Occipital lobe (tissue), 2 donors: ENCODE data around the gene PROX2. TPM values are rescaled to one million over a fixed set of nuclear protein-coding genes. Genes with fewer than 3 reads are reported as not detected.

Experiments used
- DNase-seq: peaks from one replicate; lab custom pipeline; 2025; lab: John Stamatoyannopoulos, UW
- total RNA-seq: library from RNA; depleted of rRNA; stranded (reverse); fragments of >200 nt; gene quantifications from one replicate; pipeline ENCODE4 v1.2.3, GENCODE V29; 2014

Gene PROX2
- total RNA-seq, 1 donor from 2014 or later, result not detected

DNA sequence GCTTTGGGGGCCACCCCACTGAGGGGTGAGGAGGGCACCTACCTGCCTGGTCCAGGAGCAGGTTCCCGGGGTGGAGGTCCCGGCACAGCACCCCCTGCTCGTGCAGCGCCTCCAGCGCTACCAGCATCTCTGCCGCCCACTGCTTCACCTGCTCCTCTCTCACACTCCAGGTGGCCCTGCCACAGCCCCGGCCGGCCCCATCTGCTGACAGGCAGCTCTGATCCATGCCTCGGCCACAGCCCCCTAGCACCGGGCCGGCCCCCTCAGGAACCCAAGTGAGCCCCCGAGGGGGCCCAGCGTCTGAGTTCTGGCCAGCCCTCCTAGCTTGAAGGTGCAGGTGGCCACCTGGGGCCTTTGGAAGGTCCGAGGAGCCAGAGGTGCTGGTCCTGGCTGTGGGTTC is 33.6 kb upstream of the PROX2 start:
- no peak for DNase-seq

DNA sequence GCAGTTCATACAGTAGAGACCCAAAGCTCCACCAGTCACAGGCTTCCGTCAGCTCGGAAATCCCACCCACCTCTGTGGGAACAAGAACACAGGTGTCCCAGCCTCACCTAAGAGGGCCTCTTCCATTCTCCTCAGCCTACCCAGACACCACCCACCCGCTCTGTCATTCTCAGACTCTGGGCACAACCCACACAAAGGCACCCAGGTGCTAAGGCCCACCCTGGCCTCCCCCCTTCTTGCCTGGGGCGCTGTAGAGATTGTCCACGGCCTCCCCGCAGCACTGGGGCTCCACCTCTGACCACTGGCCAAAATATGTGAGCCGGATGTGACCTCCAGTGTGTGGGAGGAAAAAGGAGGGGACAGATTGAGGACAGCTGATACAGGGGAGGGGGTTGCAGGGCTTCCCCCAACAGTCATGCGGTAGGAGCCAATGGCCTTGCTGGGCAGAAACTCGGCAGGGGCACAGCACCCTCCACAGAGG is 33.0 kb upstream of the PROX2 start:
- DNase-seq, result no peak

DNA sequence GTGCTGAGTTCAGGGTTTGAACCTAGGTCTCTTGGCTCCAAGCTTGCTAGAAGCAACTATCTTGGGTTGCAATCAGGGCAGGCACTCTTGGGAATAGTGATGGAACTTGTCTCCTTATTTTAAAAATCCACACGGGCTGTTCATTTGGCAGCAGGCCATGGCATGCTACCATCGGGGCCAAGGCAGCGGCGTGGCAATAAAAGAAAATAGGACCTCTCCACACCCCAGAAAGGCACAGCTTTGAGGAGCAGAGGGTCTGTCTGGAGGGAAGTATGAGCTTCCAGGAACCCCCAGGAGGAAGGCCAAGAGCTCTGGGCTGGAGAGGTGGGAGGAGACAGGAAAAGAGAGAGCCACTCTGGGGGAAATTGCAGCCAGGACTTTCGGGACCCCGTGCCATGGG is 31.8 kb upstream of the PROX2 start:
- DNase-seq, result no peak

DNA sequence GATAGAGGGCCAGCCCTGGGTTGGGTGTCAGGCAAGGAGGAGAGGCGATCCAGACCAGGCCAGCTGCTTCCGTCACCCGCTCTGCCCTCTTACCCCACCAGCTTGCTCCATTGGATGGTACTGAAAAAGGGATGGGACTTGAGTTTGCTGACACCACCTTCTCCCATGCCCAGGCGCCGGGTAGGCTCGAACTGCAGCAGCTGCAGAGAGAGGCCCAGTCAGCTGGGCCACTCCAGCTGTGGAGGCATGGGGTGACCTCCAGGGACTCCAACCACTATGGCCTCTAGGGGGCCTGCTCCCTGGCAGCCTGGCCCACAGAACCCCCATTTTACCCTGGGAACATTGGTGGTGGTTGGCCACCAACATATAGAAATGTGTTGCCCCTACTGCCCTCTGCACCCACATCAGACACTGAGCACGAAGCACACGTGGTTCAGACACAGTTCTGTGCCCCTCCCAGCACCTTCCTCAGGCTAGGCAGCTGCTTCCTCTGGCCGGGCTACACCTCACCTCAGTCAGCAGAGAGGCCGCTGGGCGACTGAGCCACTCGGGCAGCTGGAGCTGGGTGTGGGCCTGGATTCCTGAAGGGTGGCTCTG is 31.1 kb upstream of the PROX2 start:
- DNase-seq, result no peak

DNA sequence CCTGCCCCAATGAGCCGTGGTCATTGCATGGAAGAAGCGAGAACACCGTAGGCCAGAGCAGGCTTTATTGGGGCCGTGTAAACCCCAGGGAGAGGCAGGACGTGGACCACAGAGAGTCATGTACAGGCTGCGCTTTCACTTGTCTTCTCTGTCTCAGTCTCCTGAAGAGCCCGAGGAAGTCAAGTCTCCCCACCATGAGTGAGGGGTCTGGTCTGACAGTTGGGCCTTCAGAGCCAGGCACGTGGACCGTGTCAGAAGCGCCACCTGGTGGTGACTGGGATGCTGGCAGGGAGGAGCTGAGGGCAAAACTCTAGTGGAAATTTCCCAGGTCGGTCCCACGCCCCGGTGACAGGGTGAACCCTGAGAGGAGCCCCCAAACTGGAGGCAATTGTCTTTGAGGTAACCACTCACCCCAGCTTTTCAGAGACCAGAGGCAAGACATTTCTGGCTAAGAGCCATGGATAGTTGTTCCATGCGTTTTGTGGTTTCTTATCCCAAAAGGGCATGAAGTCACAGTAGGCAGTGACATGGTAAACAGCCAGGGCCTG is 29.7 kb upstream of the PROX2 start:
- peak; percentile 12 for DNase-seq

DNA sequence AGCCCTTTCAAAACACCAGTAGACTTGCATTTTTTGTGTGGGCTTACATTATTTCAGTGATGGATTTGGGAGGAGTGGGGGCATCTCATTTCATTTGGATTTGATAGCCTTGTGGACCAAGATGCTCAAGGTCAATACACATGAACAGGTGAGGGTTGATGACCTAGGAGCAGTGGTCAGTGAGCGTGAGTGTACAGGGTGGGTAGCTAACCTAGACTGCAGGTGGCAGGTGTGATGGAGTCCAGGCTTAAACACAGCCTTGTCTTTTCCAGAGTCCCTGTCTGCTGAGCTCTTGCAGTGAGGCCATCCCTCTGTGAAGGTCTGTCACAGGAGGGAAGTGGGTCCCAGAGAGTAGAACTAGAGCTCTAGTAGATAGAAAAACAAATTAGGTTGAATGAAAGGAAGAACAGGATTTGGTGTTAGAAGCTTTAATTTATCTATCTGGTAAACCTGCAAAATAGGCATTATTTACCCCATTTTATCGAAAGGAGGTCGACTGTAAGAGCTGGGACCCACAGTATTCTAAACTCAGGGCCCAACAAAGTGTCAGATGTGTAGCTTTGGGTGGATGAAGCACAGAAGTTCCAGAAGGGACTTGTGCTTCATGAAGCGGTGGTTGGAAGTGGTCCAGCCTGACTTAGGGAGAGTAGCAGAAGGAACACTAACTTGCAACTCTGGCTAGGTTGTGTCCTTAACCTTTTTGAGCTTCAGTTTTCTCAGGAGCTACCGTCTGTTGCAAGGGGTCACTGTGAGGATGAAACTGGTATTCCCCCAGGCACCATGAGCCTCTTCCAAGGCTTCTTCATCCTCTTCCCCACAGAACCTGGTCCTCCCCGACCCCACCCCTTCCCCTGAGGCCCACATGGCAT is 28.9 kb upstream of the PROX2 start:
- DNase-seq, result no peak

DNA sequence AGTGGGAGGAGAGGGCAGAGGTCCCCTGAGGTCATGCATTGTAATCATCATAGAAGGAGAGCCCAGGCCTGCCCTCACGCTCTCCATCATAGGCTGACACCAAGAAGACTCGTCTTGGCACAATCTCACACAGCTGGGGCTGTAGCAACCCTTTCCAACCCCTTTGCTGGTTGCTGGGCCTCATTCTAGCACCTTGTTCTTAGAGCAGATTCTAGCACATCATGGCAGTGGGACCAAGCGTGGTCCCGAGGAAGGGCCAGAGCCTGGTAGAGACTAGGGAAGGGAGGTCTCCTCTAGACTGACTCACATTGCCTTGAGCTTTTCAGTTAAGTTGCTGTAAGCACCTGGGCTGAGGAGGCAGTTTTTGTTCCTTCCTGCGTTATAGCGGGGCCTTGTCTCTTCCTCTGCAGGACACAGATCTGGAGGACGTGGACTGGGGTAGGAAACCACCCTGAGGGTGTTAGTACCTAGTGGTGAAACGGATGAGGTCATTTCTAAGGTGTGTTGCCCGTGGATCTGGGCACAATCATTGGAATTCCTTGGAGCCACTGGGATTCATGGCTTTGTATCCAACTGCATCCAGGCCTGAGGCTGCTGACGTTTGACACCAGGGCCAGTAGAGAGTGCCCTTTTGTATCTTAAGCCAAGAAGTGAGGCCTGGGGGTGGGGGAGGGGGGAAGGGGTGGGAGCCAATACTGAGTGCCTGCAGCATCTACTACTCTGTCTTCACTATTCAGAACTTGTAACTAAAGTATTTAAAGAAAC is 27.2 kb upstream of the PROX2 start:
- DNase-seq, result no peak

DNA sequence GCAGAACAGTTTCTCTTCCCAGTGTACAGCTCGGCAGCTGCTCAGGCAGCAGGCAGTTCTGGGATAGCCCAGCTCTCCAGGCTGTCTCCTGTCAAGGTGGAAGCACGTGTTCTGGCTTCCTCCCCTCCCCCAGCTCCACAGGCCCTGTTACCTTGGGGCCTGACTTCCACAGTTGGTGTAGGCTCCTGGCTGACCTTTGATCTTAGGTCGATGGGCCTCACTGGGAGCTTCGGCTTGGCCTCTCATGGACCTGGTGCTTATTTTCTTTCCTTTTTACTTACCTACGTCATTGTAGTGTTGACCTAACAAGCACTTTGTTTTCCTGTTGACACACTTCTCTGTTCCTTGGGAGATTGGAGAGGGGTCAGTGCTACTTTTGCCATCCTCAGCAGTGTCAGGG is 22.7 kb upstream of the PROX2 start:
- DNase-seq, result no peak

DNA sequence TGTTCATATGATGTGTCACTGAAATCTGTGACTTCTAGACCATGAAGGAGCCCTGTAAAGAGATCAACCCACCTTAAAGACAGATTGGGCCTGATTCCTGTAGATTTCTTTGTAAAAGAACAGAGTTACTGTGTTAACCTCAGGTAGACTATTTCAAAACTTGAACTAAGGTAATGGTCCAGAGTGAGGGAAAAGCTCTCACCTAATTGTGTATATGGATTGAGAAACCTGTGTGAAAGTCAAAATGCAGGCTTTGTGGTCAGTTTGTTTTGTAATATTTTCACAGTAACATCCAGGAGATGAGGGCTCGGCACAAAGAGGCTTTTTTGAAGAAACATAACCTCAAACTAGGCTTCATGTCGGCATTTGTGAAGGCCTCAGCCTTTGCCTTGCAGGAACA is 22.1 kb upstream of the PROX2 start:
- DNase-seq, result no peak

DNA sequence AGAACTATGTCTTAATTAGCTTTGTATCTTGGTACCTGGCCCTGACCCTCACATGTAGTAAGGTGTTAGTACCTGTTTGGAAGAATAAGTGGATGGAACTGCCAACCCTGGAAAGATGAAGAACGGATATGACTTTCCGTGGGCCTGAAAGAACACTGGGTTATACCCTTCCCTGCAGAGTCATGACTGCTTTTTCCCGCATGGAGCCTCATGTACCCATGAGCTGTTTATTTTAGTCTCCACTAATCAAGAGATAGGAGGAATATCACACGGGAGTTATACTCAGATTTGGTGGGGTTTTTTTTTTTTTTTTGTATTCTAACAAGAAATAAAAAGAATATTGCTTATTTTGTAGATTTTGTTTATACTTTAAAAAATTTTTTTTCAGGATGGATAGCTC is 21.7 kb upstream of the PROX2 start:
- DNase-seq, result no peak

DNA sequence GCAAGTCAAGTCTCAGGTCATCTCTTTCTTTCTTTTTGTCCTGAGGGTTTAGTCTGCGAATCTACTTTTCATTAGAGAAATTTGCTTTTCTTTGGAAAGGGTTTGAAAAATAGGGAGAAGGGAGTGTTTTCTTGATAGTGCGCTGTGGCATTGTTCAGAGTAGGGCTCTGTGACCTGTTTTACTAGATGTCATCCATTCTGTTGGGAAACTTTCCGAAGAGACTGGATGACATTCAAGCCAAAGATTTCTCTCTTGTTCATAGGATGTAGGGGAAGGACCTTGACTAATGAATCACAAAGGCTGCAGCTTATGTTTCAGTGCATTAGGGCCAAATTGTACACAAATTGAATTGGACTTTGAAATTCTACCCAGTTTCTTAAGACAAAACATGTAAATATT is 20.5 kb upstream of the PROX2 start:
- DNase-seq, result no peak

DNA sequence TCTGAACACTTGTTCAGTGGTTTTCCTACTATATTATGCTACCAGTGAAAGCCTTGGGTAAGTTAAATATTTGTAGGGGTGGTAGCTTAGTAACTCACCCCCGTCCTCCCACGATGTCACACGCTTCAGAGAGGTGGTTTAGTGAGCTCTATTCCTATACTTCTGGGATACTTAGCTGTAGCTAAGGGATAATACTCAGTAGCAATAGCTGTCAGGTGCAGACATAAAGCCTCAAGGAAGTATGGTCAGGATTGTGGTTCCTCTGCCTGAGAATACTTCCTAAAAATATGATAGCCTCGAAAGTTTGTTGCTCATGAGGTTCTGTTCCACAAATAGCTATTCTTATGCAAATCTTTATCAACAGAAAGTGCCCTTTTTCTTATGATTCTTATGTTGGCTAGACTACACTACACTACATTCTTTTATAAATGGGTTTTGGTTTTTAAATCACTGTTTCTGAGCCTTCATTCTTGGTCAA is 17.7 kb upstream of the PROX2 start:
- DNase-seq, result no peak

DNA sequence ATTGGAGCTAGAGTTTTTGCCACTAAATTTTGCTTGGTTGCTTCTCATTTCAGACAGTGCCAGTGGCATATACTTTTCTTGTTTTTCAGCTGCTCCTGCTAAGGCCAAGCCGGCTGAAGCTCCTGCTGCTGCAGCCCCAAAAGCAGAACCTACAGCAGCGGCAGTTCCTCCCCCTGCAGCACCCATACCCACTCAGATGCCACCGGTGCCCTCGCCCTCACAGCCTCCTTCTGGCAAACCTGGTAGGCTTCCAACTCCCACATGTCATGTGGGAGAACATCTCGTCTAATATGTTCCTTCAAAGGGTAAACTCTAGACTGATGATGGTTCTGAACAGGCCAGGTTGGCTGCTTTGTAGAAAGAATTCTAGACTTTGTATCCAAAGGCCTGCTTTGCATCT is 16.8 kb upstream of the PROX2 start:
- no peak for DNase-seq

DNA sequence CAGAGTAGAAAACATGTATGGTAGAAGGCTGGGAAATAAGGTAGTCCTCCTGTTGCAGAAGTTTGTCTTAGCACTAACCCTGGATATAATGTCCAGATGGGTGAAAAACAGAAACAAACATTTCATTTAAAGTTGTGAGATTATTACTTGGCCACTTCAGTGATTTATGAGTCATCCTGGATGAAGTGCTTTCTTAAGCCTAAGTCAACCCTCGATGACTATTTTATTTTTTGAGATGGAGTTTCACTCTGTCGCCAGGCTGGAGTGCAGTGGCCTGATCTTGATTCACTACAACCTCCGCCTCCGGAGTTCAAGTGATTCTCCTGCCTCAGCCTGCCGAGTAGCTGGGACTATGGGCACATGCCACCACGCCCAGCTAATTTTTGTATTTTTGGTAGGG is 15.9 kb upstream of the PROX2 start:
- no peak for DNase-seq

DNA sequence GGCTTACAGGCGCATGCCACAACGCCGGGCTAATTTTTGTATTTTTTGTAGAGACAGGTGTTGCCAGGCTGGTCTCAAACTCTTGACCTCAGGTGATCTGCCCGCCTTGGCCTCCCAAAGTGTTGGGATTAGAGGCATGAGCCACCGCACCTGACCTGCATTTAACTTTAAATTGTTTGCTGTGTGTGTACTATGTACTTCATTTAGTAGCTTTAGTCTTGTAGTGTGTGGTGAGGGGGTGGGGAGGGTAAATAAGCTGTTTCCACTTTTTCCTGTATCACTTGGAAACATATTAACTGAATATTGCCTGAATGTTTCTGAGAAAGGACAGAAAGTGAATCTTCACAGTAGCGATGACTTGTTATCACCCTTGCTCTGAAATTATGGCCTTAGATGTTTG is 14.3 kb upstream of the PROX2 start:
- no peak for DNase-seq

DNA sequence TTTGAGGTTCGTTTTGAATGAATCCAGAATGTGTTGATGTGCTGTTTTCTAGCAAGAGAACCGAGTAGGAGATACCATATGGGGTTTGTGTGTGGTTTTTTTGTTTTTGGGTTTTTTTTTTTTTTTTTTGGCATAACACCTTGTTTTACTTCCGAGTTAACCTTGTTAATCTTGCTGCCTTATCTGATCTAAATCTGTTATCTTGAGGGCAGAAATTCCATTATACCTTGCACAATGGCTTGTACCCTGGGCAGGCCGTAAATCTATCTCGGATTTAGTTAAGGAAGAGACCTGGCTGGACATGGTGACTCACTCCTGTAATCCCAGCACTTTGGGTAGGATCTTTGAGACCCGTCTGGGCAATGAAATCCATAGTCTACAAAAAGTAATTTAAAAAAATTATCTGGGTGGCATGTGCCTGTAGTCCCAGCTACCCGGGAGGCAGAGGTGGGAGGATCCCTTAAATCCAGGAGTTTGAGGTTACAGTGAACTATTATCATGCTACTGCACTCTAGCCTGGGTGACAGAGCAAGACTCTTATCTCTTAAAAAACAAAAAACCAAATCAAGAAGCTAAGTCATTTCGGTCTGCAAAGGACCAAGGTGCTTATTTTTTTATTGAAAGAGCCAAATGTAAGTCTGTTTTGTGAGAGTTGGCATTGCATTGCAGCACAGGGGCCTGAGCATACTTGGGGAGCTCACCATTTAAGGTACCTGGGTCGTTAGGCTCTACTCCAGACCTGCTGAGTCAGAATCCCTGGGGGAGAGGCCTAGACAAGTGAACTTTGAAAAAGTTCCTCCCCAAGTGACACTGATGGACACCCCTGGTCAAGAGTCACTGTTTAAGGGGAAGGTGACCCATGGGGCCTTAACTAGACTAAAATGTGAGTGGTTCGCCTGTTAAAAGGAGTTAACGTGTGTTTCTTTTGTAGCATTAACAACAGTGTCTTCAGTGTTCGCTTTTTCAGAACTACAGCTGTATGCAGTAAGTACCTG is 12.5 kb upstream of the PROX2 start:
- no peak for DNase-seq

DNA sequence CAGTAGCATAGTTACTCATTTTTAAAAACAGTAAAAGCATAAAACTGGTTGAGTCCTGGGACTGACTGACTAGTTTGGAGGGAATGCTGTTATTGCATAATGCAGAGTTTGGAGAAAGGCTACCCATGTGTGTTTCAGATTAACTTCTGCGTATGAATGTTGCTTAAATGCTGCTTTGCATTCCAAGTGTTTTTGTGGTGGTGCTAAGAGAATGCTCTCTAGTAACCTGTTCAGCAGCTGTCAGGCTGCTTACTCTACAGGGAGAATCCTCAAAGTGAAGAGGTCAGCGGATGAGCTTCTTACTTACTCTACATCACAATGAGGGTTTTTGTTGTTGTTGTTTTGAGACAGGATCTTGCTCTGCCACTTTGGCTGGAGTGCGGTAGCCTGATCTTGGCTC is 10.1 kb upstream of the PROX2 start:
- DNase-seq, result no peak

DNA sequence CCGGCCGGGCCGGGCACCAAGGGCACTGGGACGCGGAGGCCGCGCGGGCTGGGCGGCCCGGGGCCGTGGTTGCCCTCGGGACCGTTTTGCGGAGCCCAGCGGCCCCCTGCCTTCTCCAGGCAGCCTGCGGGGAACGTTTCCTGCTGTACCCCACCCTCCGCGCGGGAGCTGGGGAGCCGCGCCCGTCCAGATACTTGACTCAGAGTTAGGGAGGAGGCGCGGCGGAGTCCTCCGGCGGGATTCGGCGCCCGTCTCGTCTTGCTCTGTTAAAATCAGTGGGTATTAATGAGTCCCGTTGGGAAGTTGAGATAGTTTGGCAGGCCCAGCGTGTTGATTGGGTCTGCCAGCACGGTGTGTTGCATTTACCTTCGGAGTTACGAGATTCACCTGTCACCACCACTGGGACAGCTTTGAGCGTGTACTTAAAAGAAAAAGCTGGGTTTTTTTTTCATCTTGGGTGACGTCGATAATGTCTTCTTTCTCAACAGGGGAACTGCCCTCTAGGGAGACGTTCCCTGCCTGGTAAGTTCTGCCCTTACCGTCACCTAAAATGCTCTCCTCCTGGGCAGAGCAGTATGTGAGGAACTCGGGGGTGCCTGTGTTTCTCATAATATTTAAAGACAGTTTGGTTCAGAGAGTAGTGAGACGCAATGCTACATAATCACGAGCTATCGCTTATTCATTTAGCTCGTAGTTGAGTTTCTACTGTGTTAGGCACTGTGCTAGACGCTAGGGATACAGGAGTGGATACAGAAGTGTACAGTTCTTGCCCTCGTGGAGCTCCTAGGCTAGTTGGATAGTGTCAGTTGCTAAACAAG is 6.4 kb upstream of the PROX2 start:
- DNase-seq, result peak; percentile 41

DNA sequence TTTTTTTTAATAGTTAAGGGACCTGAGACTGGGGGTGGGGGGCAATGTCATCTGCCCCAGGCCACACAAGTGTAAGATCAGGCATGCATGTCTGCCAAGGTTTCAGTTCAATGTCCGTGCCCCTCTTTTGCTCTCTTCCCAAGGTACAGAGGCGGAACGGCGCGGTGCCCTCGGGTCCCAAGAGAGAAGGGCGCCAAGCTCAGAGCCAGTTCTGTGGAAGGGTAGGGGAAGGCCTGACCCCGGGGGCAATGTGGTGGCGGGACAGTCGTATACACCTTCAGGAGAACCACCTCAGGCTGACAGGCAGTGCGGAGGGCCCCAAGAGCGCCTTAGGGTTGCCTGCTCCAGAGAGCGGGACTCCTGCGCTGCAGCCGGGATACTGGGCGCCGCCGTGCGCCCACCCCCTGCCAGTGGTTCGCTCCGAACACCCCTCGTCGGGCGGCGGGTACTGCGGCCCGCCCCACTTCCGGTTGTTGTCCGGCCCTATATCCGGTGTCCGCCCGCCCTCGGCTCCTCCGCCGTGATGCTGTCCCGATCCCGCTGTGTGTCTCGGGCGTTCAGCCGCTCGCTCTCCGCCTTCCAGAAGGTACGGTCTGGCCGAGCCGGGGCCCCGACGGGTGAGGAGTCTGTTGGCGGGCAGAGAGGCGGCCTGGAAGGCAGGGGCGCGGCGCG is 5.6 kb upstream of the PROX2 start, which contains the start of gene DLST:
Gene DLST (plus strand): TSS at position 486 of the 672 bp plus-strand sequence. CDS start 38 bp downstream, at position 524.
- peak; percentile 76 for DNase-seq
